Coronary artery (tissue), 2 donors: ENCODE data around the gene NTN4.
"Not testable (repeated sequence)": the region's sequence is repeated elsewhere in the genome, so short reads cannot be mapped to it uniquely, and the experiment has no call there.

Experiments used
- DNase-seq: peaks from one replicate; pipeline ENCODE4 v3.0.0-alpha.2; 2017; ENCODE audit warnings: low spot score
- H3K27ac ChIP-seq, 2 donors: fragments of 200-600 bp; sonication (generic); one replicate each; pipeline ENCODE4 v1.5.1; 2016 to 2019
- H3K4me3 ChIP-seq: fragments of 200-600 bp; sonication (generic); 2 replicates; pipeline ENCODE4 v1.5.1; 2016; ENCODE audit warnings: mild to moderate bottlenecking, moderate library complexity
- TF ChIP-seq, protein P1 (sequence below): fragments of 200-600 bp; sonication (generic); IDR thresholded peaks from one replicate; pipeline ENCODE4 v1.5.1; 2019; ENCODE audit warnings: antibody characterized with exemption

Gene NTN4

DNA sequence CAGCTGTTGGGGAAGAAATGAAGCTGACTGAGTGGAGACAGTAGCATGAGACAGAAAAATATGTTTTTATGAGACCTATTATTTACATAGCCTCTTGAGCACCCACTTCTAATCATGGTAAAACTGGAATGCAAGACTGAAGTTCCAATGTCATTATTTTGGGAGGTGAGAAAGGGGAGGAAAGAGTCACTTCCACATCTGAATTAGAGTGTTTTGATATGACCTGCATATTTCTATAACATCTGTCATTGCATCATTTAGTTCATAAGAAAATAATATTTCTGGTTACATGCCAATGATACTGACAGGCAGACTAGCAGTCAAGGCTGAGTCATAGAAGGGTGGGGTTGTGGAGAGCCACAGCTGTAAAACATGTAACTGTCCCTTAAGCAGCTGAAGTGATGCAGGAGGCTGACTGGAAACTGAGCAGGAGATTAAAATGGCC is 26.7 kb downstream of the NTN4 start:
- TF ChIP-seq, protein P1, sequence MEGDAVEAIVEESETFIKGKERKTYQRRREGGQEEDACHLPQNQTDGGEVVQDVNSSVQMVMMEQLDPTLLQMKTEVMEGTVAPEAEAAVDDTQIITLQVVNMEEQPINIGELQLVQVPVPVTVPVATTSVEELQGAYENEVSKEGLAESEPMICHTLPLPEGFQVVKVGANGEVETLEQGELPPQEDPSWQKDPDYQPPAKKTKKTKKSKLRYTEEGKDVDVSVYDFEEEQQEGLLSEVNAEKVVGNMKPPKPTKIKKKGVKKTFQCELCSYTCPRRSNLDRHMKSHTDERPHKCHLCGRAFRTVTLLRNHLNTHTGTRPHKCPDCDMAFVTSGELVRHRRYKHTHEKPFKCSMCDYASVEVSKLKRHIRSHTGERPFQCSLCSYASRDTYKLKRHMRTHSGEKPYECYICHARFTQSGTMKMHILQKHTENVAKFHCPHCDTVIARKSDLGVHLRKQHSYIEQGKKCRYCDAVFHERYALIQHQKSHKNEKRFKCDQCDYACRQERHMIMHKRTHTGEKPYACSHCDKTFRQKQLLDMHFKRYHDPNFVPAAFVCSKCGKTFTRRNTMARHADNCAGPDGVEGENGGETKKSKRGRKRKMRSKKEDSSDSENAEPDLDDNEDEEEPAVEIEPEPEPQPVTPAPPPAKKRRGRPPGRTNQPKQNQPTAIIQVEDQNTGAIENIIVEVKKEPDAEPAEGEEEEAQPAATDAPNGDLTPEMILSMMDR = no peak
- peak overlapping the region in 1 of 2 donors; percentile 64 for H3K27ac ChIP-seq
- no peak overlapping the region for H3K4me3 ChIP-seq
- no peak for DNase-seq

DNA sequence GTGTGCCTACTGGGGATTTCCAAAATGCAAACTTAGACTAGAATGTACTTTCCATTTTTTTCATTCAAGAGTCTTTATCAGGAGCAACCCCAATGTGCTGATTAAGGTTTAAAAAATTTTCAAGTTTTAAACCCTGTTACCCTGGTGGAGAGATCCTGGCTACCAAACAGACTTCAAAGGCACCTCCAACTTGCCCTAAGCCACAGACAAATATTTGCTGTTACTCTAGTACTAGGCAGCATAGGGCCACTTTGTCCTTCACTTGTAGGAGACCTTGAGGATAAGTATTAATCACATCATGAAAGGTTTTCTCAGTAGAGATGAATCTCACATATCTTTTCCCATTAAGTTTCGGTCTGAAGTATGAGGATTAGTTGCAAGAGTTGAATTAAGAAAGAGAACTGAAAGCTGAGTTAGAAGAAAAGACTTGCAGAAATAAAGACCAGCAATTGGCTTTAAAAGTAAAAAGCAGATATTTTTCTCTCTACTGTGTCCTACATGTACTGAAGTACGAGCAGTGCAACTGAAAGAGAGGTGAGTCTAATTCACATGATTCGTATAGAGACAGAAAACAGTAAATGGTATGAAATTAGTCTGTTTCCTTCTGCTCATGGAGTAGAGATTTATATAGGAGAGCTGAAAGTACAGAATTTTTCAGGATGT is 28.3 kb downstream of the NTN4 start:
- no peak overlapping the region for H3K4me3 ChIP-seq
- TF ChIP-seq, protein P1 = no peak
- DNase-seq = no peak
- H3K27ac ChIP-seq = no peak overlapping the region

DNA sequence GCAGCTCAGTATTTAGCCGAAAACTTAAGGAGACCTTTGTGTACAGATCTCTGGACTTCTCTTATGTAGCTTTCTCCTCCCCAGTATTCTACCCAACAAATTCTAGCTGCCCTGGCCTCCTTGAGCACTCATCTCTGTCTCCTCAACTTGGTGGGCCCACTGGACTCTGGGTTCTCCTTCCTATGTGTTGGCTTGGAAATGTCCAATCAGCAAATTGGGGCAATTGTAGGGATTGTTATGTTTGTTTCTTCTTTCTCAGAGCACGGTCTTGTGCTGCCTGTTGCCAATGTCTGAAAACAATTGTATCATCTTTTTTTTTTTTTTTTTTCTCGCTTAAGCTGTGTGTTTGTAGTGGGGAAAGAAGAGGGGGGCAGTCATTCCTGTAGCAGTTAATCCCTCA is 30.2 kb downstream of the NTN4 start:
- H3K4me3 ChIP-seq = no peak overlapping the region
- DNase-seq = no peak
- no peak overlapping the region for H3K27ac ChIP-seq
- TF ChIP-seq, protein P1 = no peak

DNA sequence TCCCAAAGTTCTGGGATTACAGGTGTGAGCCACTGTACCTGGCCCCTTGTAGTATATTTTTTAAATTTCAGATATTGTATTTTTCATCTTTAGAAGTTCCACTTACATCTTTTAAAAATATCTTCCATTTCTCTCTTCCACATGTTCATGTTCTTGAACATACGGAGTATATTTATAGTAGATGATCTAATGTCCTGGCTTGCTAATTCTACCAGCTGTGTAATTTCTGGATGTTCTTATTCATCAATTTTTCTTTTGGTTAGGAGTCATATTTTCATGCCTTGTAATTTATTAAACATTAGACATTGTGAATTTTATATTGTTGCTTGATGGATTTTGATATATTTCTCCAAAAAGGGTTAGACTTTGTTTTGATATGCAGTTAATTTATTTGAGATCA is 30.8 kb downstream of the NTN4 start:
- no peak for DNase-seq
- TF ChIP-seq, protein P1 = no peak
- no peak overlapping the region for H3K27ac ChIP-seq
- no peak overlapping the region for H3K4me3 ChIP-seq

DNA sequence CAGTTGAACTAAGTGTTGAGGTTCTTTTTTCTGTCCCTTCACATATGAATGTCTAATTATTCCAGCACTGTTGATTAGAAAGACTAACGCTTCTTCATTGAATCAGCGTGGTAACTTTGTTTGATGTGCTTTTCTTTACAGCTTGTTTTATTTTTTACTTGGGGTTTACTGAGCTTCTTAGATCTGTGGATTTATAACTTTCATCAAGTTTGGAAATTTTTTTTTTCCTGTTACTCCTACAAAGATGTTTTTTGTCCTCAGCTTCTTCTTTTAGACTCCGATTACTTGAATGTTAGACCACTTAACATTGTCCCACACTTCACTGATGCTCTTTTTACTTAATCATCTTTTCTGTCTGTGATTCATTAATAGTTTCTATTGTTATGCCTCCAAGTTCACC is 31.5 kb downstream of the NTN4 start:
- DNase-seq = no peak
- Histone ChIP-seq H3K4me3 (no peak overlapping the region), H3K27ac (no peak overlapping the region)
- TF ChIP-seq, protein P1 = no peak

DNA sequence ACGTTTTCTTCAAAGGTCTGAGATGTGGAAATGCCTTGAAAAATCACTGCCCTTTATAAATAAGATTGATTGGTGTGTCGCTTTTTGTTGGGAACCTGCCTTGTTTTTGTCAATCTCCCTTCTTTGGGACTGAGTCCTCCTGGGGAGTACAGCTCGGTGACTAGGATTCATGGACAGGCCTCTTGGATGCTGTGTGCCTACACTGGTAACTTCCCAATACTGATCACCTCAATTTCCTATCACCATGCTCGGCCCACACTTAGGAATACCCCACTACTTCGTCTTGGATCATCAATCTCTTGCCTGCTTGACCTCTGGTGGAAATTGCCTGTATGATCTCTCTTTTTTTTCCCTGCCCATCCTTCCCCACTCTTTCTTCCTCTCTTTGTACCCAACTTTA is 34.2 kb downstream of the NTN4 start:
- TF ChIP-seq, protein P1 = no peak
- Histone ChIP-seq H3K27ac (peak overlapping the region in 1 of 2 donors; percentile 43), H3K4me3 (no peak overlapping the region)
- no peak for DNase-seq

DNA sequence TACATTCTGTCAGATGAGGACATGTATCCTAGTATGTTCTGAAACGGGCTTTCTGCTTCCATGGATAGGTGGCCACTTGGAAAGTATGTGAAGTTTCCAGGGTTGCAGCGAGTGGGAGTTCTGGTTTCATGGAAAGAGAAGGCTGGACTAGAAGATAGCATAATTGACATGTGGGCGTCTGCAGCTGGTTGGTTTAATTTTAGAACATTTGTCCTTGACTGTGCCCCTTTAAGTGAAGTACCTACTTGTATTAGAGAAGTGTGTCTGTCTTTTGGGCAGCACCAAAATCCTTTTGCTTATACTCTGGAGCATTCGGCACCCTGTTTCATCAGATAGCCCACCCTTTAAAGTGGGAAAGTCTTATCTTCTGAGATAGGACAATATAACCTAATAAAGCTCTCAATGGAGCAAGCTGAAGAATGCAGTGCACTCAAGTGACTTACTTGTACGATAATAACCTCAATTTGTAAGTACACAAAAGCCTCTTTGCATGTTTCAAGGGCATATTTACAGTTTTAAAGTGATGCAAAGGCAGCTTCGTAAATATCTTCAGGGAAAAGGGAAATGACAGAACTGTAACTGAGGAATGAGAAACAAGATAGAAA is 35.2 kb downstream of the NTN4 start:
- no peak for DNase-seq
- H3K27ac ChIP-seq = peak overlapping the region in 1 of 2 donors; percentile 43

DNA sequence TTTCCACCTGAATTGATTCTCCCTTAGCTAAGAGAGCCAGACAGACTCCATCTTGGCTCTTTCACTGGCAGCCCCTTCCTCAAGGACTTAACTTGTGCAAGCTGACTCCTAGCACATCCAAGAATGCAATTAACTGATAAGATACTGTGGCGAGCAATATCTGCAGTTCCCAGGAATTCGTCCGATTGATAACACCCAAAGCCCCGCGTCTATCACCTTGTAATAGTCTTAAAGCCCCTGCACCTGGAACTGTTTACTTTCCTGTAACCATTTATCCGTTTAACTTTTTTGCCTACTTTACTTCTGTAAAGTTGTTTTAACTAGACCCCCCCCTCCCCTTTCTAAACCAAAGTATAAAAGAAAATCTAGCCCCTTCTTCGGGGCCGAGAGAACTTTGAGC is 44.5 kb downstream of the NTN4 start:
- not testable (repeated sequence) for H3K4me3 ChIP-seq, DNase-seq, H3K27ac ChIP-seq

More for the DNA sequence above, 35.2 kb downstream of the NTN4 start:
- TF ChIP-seq, protein P1 = no peak
- H3K4me3 ChIP-seq = peak overlapping the region; percentile 3
